IMR-90 (cell line): ENCODE results near the gene CFAP299. TPM values are rescaled to one million over a fixed set of nuclear protein-coding genes. Genes with fewer than 3 reads are reported as not detected.

Experiments used
- ATAC-seq: fragments of 200-7000 bp; cut with Tn5 transposase; 2 replicates; pipeline ENCODE4 v1.9.1; 2020; ENCODE audit warnings: low read depth, mild to moderate bottlenecking, moderate library complexity
- BruUV-seq: library from RNA; stranded (reverse); fragments of 400-500 nt; replicated peaks from 2 replicates; lab custom pipeline; 2021; lab: Mats Ljungman, UMichigan
- CTCF ChIA-PET: fragments of 300-600 bp; formaldehyde crosslinking; extraction: SDS; loops from one replicate; lab custom pipeline; 2021; ENCODE audit warnings: antibody characterized with exemption; lab: Yijun Ruan, JAX
- POLR2A ChIA-PET: fragments of 300-600 bp; sonication (Branson Sonifier 250); formaldehyde crosslinking; loops from one replicate; lab custom pipeline; 2022; ENCODE audit warnings: antibody characterized with exemption; ENCODE audit not compliant: unreplicated experiment; lab: Charles Lee
- DNase-seq: peaks from one replicate; pipeline ENCODE4 v3.0.0; 2013
- H2AFZ ChIP-seq: replicated peaks from 2 replicates; pipeline ENCODE3; 2013; ENCODE audit warnings: low read length, mild to moderate bottlenecking; ENCODE audit not compliant: poor library complexity
- H2AK5ac ChIP-seq: 2 replicates; pipeline ENCODE4 v1.6.1; 2013; ENCODE audit warnings: low read depth, low read length, inconsistent platforms
- H2AK9ac ChIP-seq: replicated peaks from 2 replicates; pipeline ENCODE3; 2013; ENCODE audit warnings: mild to moderate bottlenecking, low read depth, low read length, moderate library complexity; ENCODE audit not compliant: poor library complexity
- H2BK120ac ChIP-seq: 2 replicates; pipeline ENCODE4 v1.6.1; 2013; ENCODE audit warnings: low read depth, low read length, inconsistent platforms
- H2BK15ac ChIP-seq: 3 replicates; pipeline ENCODE4 v1.6.1; 2013; ENCODE audit warnings: low read depth, low read length, inconsistent platforms
- H2BK20ac ChIP-seq: 2 replicates; pipeline ENCODE4 v1.6.1; 2013; ENCODE audit warnings: low read depth, mild to moderate bottlenecking, inconsistent platforms, low read length, moderate library complexity
- H2BK5ac ChIP-seq: 2 replicates; pipeline ENCODE4 v1.6.1; 2013; ENCODE audit warnings: mild to moderate bottlenecking, low read depth, low read length, inconsistent platforms; ENCODE audit not compliant: poor library complexity, severe bottlenecking
- H3K14ac ChIP-seq: replicated peaks from 2 replicates; pipeline ENCODE4 v1.6.1; 2013; ENCODE audit warnings: low read depth, low read length, inconsistent platforms
- H3K18ac ChIP-seq: 2 replicates; pipeline ENCODE4 v1.6.1; 2013; ENCODE audit warnings: low read depth, low read length, control low read depth
- H3K23ac ChIP-seq: 2 replicates; pipeline ENCODE4 v1.6.1; 2013; ENCODE audit warnings: low read depth, low read length, inconsistent platforms
- H3K27ac ChIP-seq: 2 replicates; pipeline ENCODE4 v1.5.1; 2013; ENCODE audit warnings: mild to moderate bottlenecking, control low read depth, low read length; ENCODE audit not compliant: insufficient read depth
- H3K27me3 ChIP-seq: 2 replicates; pipeline ENCODE4 v1.6.1; 2013; ENCODE audit warnings: low read length; ENCODE audit not compliant: control insufficient read depth, insufficient read depth
- H3K36me3 ChIP-seq: 2 replicates; pipeline ENCODE4 v1.6.1; 2013; ENCODE audit warnings: low read length, mixed read lengths; ENCODE audit not compliant: control insufficient read depth, insufficient read depth
- H3K4ac ChIP-seq: 2 replicates; pipeline ENCODE4 v1.6.1; 2013; ENCODE audit warnings: low read depth, low read length, inconsistent platforms
- H3K4me1 ChIP-seq: 2 replicates; pipeline ENCODE4 v1.6.1; 2013; ENCODE audit warnings: low read length, mixed read lengths; ENCODE audit not compliant: control insufficient read depth, insufficient read depth
- H3K4me2 ChIP-seq: 2 replicates; pipeline ENCODE4 v1.6.1; 2013; ENCODE audit warnings: low read depth, mild to moderate bottlenecking, control low read depth, low read length, moderate library complexity
- H3K4me3 ChIP-seq: 2 replicates; pipeline ENCODE4 v1.5.1; 2013; ENCODE audit warnings: low read depth, mild to moderate bottlenecking, control low read depth, low read length, moderate library complexity; ENCODE audit not compliant: insufficient read depth
- H3K56ac ChIP-seq: 2 replicates; pipeline ENCODE4 v1.6.1; 2013; ENCODE audit warnings: low read length, inconsistent platforms; ENCODE audit not compliant: insufficient read depth; ENCODE audit errors: extremely low read depth
- H3K79me1 ChIP-seq, 2 experiments: 2 replicates each; pipeline ENCODE4 v1.6.1; 2013; ENCODE audit warnings: low read length in 2 of 2, inconsistent platforms in 1 of 2, low read depth in 1 of 2
- H3K9ac ChIP-seq: 2 replicates; pipeline ENCODE4 v1.6.1; 2013; ENCODE audit warnings: low read depth, low read length, control low read depth
- H3K9me1 ChIP-seq: 2 replicates; pipeline ENCODE4 v1.6.1; 2013; ENCODE audit warnings: low read length, inconsistent platforms; ENCODE audit not compliant: insufficient read depth
- H3K9me3 ChIP-seq: 2 replicates; pipeline ENCODE4 v1.6.1; 2013; ENCODE audit warnings: low read length; ENCODE audit not compliant: control insufficient read depth, insufficient read depth
- H4K20me1 ChIP-seq: 2 replicates; pipeline ENCODE4 v1.6.1; 2013; ENCODE audit warnings: low read length, inconsistent platforms; ENCODE audit not compliant: insufficient read depth
- H4K5ac ChIP-seq: 2 replicates; pipeline ENCODE4 v1.6.1; 2013; ENCODE audit warnings: mild to moderate bottlenecking, low read depth, low read length, control low read depth
- H4K8ac ChIP-seq, 2 experiments: 2 replicates each; pipeline ENCODE4 v1.6.1; 2013; ENCODE audit warnings: low read depth in 2 of 2, low read length in 2 of 2, control low read depth in 1 of 2, inconsistent platforms in 1 of 2
- H4K91ac ChIP-seq: 2 replicates; pipeline ENCODE4 v1.6.1; 2013; ENCODE audit warnings: low read depth, low read length, inconsistent platforms; ENCODE audit not compliant: insufficient read depth
- BHLHE40 ChIP-seq: fragments of 150-350 bp; IDR thresholded peaks from 2 replicates; pipeline ENCODE4 v1.6.1; 2016; ENCODE audit warnings: mild to moderate bottlenecking, low read depth, low read length
- CEBPB ChIP-seq: IDR thresholded peaks from 2 replicates; pipeline ENCODE4 v1.6.1; 2012; ENCODE audit warnings: low read depth, low read length, improper control_type of control experiment
- CHD1 ChIP-seq: IDR thresholded peaks from 2 replicates; pipeline ENCODE4 v1.6.1; 2012; ENCODE audit warnings: low read depth, low read length, improper control_type of control experiment
- CTCF ChIP-seq: conservative IDR thresholded peaks from 2 replicates; pipeline ENCODE4 v1.5.1; 2012; ENCODE audit warnings: mild to moderate bottlenecking, low read depth, low read length, improper control_type of control experiment
- ELK1 ChIP-seq: fragments of 150-350 bp; IDR thresholded peaks from 2 replicates; pipeline ENCODE4 v1.6.1; 2016; ENCODE audit warnings: low read depth, mild to moderate bottlenecking, low read length, moderate library complexity, borderline replicate concordance
- FOS ChIP-seq: fragments of 150-350 bp; IDR thresholded peaks from 2 replicates; pipeline ENCODE4 v1.6.1; 2016; ENCODE audit warnings: low read depth, low read length
- MAFK ChIP-seq: IDR thresholded peaks from 2 replicates; pipeline ENCODE4 v1.6.1; 2012; ENCODE audit warnings: low read depth, low read length, improper control_type of control experiment
- MAZ ChIP-seq: IDR thresholded peaks from 2 replicates; pipeline ENCODE4 v1.6.1; 2012; ENCODE audit warnings: low read depth, mild to moderate bottlenecking, low read length, improper control_type of control experiment, moderate library complexity, borderline replicate concordance
- MXI1 ChIP-seq: IDR thresholded peaks from 2 replicates; pipeline ENCODE4 v1.6.1; 2012; ENCODE audit warnings: low read depth, mild to moderate bottlenecking, low read length, moderate library complexity, borderline replicate concordance
- NFE2L2 ChIP-seq: fragments of 150-350 bp; IDR thresholded peaks from 2 replicates; pipeline ENCODE4 v1.6.1; 2016; ENCODE audit warnings: low read depth, mild to moderate bottlenecking, low read length
- POLR2A ChIP-seq: IDR thresholded peaks from 2 replicates; pipeline ENCODE4 v1.6.1; 2012; ENCODE audit warnings: mild to moderate bottlenecking, low read depth, low read length
- RAD21 ChIP-seq: IDR thresholded peaks from 2 replicates; pipeline ENCODE4 v1.6.1; 2012; ENCODE audit warnings: low read length, improper control_type of control experiment
- RCOR1 ChIP-seq: IDR thresholded peaks from 2 replicates; pipeline ENCODE4 v1.6.1; 2012; ENCODE audit warnings: mild to moderate bottlenecking, low read length, improper control_type of control experiment; ENCODE audit not compliant: insufficient replicate concordance
- RFX5 ChIP-seq: IDR thresholded peaks from 2 replicates; pipeline ENCODE4 v1.8.0; 2012; ENCODE audit warnings: low read depth, mild to moderate bottlenecking, low read length, moderate library complexity
- SMC3 ChIP-seq: fragments of 150-350 bp; IDR thresholded peaks from 2 replicates; pipeline ENCODE4 v1.6.1; 2016; ENCODE audit warnings: low read depth, mild to moderate bottlenecking, antibody characterized with exemption, low read length, moderate library complexity
- WGBS, 2 experiments: methylation state at CpG; one replicate each; pipeline versions ENCODE4 v1.1.5 to v1.1.7; 2013; ENCODE audit warnings: missing lambda C conversion rate in 2 of 2; ENCODE audit not compliant: insufficient read length in 1 of 2; ENCODE audit errors: extremely low coverage in 2 of 2; 5-methylcytosine and 5-hydroxymethylcytosine counted together
- dilution Hi-C: fragments of 300-500 bp; cut with HindIII; formaldehyde crosslinking; loops from one replicate; pipeline ENCODE4 v1.14.3; 2018; ENCODE audit warnings: low sequenced_read_pairs; ENCODE audit not compliant: unreplicated experiment
- in situ Hi-C: fragments of 300-500 bp; cut with MboI; formaldehyde crosslinking; loops from 3 replicates; pipeline ENCODE4 v1.14.3; 2019; ENCODE audit warnings: low sequenced_read_pairs, inconsistent platforms, mixed read lengths
- intact Hi-C: fragments of 100-400 bp; cut with micrococcal nuclease; formaldehyde crosslinking; loops from 2 replicates; pipeline ENCODE4 v1.10.0; 2022
- polyA plus RNA-seq, 3 experiments: library from polyadenylated mRNA; depleted of rRNA; stranded (reverse); fragments of >200 nt; gene quantifications; 2 replicates each; pipeline ENCODE4 v1.2.3, GENCODE V29; 2012; ENCODE audit warnings: low replicate concordance in 1 of 3
- total RNA-seq: library from RNA; depleted of rRNA; stranded (reverse); fragments of >200 nt; gene quantifications from 2 replicates; pipeline ENCODE4 v1.2.3, GENCODE V29; 2012
- TF ChIP-seq, protein P1 (sequence below): fragments of 150-350 bp; IDR thresholded peaks from 2 replicates; pipeline ENCODE4 v1.6.1; 2017; ENCODE audit warnings: mild to moderate bottlenecking, antibody characterized with exemption, low read length, low read depth

CFAP299 gene
- total and polyA plus RNA-seq, 2 of the 4 experiments (the other 2 are of a cell fraction) = 1.0 to 1.1 TPM

GRCh38 chr4:80631861-80632260 lies 296.3 kb downstream of the CFAP299 start:
- no peak overlapping the region for H2BK20ac ChIP-seq
- H4K20me1 ChIP-seq = no peaks in the 10 kb centered on the region
- no peak overlapping the region for H4K5ac ChIP-seq
- H3K36me3 ChIP-seq = no peaks in the 10 kb centered on the region
- H4K8ac ChIP-seq = no peak overlapping the region
- CTCF ChIA-PET = no interaction called here
- H3K18ac ChIP-seq = no peak overlapping the region
- no TSS peak for BruUV-seq
- H3K56ac ChIP-seq = no peak overlapping the region
- POLR2A ChIA-PET = interaction anchor here (0.5 kb wide), 1 partner anchor 15 kb away, joined by 3 read pairs; no protein-coding TSS in a partner anchor
- no peak overlapping the region for H2BK5ac ChIP-seq
- H3K23ac ChIP-seq = no peak overlapping the region
- no peak for TF ChIP-seq MAZ
- no peak for TF ChIP-seq CTCF
- TF ChIP-seq FOS = no peak
- TF ChIP-seq MXI1 = no peak
- TF ChIP-seq CEBPB = no peak
- no peak for TF ChIP-seq SMC3
- TF ChIP-seq, protein P1, sequence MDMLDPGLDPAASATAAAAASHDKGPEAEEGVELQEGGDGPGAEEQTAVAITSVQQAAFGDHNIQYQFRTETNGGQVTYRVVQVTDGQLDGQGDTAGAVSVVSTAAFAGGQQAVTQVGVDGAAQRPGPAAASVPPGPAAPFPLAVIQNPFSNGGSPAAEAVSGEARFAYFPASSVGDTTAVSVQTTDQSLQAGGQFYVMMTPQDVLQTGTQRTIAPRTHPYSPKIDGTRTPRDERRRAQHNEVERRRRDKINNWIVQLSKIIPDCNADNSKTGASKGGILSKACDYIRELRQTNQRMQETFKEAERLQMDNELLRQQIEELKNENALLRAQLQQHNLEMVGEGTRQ = no peak
- TF ChIP-seq BHLHE40 = no peak
- no peak for TF ChIP-seq RCOR1
- TF ChIP-seq NFE2L2 = no peak
- TF ChIP-seq RFX5 = no peak
- TF ChIP-seq ELK1 = no peak
- no peak for TF ChIP-seq CHD1
- TF ChIP-seq POLR2A = no peak
- no peak for TF ChIP-seq RAD21
- no peak for TF ChIP-seq MAFK
- no peak overlapping the region for H2AK5ac ChIP-seq
- H3K9me1 ChIP-seq = no peaks in the 10 kb centered on the region
- H2BK120ac ChIP-seq = no peak overlapping the region
- no peak for ATAC-seq
- H2AK9ac ChIP-seq = no peak overlapping the region
- H3K4me3 ChIP-seq = no peak overlapping the region
- no peak overlapping the region for H2AFZ ChIP-seq
- H3K9ac ChIP-seq = no peak overlapping the region
- H3K4me2 ChIP-seq = no peak overlapping the region
- no peaks in the 10 kb centered on the region for H3K27me3 ChIP-seq
- WGBS, 2 experiments = no CpG with 5 or more reads among the region's 1 CpG
- H3K27ac ChIP-seq = no peak overlapping the region
- H3K79me1 ChIP-seq = no peaks in the 10 kb centered on the region
- H3K4me1 ChIP-seq = no peaks in the 10 kb centered on the region
- in situ Hi-C loops (no loop called here), dilution Hi-C loops (no loop called here), intact Hi-C loops (no loop called here)
- no peak overlapping the region for H2BK15ac ChIP-seq
- H3K4ac ChIP-seq = no peak overlapping the region
- H3K14ac ChIP-seq = no peak overlapping the region
- H3K9me3 ChIP-seq = no peaks in the 10 kb centered on the region
- no peak overlapping the region for H4K91ac ChIP-seq
- DNase-seq = no peak
